ENCODE data around the gene KATNB1. TPM values are rescaled to one million over a fixed set of nuclear protein-coding genes. Genes with fewer than 3 reads are reported as not detected.
"Not testable (repeated sequence)": the region's sequence is repeated elsewhere in the genome, so short reads cannot be mapped to it uniquely, and the experiment has no call there.

KATNB1 gene
- total RNA-seq, 1 donor from 2014 or later, result 8.7 TPM

DNA sequence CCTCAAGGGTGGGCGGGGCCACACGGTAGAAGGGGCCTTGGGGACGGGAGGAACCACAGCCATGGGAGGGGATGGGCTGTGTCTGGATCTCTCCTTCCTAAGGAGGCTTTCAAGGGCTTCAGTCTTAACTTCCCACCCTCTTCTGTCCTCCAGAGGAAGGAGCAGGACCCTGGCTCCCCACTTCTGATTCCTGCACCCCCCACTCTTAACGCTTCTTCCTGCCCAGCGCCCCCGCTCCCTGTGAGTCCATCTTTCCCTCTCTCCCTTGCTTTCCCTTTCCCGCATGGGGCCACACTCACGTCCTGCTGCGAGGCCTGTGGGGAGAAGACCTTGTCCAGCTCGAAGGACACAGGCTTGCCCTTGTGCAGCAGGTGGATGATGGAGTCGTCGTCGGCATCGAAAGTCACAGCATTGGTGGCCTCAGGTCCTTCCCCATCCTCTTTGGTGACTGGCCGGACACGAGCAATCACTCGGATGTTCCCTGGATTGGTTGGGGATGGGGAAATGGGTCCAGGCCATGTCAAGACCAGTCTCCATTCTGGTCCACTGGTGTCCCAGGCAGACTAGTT is 29.7 kb downstream of the KATNB1 start:
- ATAC-seq (no peak), DNase-seq (ENCODE audit: low spot score) (no peak)

DNA sequence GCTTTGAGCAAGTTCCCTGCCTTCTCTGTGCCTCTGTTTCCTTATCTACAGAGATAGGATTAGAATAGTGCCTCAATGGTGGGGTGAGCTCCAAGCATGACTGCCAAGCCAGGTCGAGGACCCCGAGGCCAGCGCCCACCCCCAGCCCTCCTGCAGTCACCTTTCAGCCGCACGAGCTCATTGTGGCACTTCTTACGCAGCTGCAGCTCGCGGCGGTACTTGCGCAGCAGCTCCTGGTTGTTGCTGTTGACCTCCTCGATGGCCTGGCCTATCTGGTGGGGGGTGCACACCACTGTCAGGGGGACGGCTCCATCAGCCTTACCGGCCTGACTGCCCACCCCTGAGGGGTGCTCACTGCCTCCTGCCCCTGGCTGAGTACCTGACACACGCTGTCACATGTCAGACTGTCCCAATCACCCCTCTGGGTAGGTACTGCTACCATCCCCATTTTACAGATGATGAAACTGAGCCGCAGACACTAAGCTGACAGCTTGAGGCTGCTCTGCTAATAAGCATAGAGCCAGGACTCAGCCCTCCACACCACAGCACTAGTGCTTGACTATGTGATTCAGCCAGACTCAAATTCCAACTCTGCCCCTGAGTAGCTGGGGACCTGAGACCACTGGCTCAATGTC is 31.3 kb downstream of the KATNB1 start:
- no peak for ATAC-seq
- no peak for DNase-seq (ENCODE audit: low spot score)

DNA sequence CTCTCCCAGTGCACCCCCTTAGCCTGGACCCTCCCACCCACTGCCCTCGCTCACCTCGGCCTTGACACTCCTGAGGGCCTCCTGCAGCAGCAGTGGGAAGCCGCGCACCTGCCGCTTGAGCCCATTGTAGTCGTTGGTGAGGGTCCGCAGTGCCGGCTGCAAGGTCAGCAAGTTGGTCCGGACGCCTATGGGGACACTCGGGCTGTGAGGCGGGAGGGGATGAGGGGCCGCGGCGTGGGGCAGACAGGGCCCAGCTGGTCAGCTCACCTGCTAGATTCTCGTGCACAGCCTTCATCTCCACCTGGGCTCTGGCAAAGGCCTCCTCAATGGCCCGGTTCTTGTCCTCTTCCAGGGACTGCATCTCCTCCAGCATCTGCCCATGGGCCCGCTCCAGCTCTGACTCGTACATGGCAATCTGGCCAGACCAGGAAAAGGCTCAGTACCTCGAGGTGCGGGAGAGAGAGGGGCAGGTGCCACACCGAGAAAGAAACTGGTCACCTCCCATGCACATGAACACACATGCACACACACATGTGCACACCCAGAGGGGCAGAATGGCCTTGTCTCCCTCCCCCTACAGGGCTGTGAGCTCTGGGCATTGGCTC is 34.1 kb downstream of the KATNB1 start:
- ATAC-seq (no peak), DNase-seq (ENCODE audit: low spot score) (no peak)

DNA sequence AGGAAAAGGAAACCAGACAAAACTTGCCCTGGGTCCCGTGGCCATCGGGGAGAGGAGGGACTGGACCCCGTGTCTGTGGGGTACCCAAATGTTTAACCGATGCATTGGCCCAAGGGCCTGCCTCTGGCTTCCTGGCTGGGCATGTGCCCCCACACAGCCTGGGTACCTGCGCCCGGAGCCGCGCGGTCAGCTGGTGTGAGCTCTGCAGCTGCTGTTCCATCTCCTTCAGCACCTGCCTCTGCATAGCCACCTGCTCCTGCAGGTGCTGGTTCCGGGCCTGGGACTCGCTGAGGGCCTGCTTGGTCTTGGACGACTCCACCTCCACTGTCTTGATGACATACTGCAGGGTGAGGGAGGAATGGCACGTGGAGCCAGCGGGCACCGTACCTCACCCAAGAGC is 34.8 kb downstream of the KATNB1 start:
- DNase-seq (ENCODE audit: low spot score) (no peak), ATAC-seq (no peak)

DNA sequence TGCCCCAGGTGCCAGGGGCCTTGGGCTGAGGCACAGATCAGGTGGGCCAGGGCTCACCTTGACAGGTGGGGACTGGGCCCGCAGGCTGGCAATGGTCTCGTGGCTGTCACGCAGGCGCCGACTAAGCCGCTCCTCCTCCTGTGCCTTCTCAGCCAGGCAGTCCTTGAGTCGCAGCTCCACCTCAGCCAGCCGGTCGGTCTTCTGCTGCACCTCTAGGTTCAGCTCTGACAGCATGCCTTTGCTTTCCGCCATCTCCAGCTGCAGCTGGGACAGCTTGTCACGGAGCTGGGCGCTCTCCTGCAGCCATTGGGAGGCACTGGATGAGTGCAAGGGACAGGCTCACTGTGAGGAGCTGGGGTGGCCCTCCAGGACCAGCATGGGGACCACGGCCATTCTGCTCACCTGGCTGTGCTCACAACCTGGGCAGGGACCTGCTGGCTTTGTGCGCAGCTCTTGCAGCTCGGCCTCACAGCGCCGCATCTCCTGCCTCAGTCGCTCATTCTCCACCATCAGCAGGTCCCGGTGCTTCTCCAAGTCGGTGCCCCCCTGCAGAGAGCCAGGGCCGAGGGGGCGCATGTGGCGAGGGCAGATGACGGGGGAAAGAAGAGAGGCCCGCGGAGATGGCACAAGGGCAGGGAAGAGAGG is 35.7 kb downstream of the KATNB1 start:
- ATAC-seq (no peak), DNase-seq (ENCODE audit: low spot score) (no peak)

DNA sequence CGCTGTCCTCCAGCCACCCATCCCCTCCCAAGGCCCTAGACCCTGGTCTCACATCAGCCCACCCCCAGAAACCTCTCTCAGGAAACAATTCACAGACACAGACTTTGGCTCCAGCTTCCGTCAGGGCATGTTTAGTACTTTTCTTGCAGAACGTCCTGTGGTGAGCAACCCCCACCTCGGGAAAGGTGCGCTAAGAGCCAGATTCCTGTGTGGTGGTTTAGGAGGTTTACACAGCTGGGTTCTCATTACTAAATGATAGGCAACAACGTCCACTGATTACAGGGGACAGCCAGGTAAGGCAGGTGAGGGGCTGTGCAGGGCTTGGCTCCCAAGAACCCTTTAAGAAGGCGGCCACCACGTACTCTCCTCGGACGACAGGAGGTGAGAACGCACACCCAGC is 37.4 kb downstream of the KATNB1 start:
- ATAC-seq (no peak), DNase-seq (ENCODE audit: low spot score) (no peak)

DNA sequence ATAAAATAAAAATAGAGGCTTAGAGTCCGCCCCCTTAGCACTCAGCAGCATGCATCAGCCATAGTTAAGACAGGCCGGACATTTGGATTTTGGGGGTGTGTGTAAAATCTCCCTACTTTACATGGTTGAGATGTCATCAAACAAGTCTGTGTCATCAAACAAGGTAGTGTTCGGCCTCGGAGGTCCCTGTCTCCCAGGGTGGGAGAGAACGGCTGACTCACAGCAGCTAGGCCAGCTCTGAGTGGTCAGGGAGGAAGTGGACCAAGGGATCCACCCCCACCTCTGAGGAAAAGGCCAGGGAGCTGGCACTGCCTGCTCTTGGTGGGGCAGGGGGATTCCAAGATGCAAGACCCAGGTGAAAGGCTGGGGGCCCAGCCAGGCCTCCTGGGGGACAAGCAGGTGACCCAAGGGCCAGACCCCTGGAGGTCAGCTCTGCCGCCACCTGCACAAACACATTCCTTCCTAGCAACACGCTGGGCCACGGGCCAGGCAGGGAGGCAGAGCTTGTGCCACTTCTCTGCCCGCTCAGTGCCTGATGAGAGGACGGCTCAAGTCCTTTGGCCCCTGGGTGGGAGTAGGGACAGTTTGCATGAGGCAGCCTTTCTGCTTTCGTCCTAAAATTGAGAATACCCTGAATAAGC is 38.2 kb downstream of the KATNB1 start:
- DNase-seq (ENCODE audit: low spot score) (no peak), ATAC-seq (no peak)

DNA sequence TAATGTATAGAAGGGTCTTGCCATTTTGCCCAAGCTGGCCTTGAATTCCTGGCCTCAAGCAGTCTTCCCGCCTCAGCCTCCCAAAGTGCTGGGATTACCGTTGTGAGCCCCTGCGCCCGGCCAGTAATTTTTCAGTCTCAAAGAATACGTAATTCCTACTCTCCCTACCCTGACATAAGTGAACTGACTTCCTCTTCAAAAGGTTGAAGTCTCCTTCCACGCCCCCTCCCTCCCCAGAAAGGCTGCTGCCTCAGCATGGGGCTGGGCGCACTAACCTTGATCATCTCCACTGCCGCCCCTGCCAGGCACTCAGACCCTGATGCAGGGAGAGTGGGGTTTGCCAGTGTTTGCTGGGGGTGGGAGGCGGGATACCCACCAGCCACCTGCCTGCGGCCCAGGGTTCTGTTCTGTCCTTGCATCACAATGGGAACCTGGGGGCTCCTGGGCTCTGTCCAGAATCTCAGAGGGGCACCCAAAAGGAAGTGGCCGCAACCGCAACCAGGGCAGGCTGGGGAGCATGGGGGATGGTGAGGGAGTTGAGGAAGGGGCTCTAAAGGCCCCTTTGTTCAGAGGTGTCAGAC is 39.2 kb downstream of the KATNB1 start:
- ATAC-seq (no peak), DNase-seq (ENCODE audit: low spot score) (no peak)

DNA sequence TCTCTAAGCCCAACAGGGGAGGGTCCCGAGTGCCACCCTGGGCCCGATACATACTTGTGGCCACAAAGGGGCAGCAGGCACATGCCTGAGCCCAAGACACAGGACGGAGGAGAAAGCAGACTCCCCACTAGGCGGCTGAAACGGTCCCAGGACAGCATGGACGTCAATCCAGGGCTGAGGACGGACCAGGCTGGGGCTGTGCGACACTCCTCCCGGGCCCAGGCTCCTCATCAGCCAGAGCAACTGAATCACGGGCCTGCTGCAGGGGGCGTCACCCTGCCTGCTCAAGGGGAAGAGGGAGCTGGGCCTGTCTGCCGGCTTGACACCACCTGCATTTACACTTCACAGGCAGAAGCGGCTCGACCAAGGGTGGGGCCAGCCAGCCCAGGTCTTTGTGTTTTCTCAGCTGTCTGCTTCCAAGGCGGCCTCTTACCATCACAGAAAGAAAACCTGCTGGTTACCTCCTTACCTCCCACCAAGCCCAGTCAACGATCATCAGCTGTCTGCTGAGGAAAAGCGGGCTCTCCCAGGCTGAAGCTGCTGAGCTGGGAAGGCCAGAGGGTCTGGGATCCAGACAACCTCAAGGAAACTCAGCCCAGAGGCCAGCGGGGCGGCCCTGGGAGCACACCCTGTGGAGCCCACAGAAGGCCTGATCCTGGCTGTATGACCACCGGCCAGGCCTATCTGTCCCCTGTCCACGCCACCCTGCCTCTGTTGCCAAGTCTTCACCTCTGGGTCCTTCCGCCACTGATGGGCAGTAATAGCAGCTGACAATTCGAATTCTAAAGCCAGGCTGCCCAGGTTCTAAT is 40.3 kb downstream of the KATNB1 start:
- ATAC-seq, result peak; percentile 37
- DNase-seq (ENCODE audit: low spot score), result no peak

DNA sequence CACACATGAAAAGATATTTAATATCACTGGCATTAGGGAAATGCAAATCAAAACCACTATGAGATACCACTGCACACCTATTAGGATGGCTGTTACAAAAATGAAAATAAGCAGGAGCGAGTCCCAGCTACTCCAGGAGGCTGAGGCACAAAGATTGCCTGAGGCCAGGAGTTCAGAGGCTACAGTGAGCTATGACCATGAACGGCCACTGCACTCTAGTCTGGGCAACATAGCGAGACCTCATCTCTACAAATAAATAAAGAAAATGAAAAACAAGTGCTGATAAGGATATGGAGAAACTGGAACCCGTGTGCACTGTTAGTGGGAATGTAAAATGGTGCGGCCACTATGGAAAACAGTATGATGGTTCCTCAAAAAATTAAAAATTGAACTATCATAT is 43.1 kb downstream of the KATNB1 start:
- DNase-seq (ENCODE audit: low spot score), result no peak
- no peak for ATAC-seq

DNA sequence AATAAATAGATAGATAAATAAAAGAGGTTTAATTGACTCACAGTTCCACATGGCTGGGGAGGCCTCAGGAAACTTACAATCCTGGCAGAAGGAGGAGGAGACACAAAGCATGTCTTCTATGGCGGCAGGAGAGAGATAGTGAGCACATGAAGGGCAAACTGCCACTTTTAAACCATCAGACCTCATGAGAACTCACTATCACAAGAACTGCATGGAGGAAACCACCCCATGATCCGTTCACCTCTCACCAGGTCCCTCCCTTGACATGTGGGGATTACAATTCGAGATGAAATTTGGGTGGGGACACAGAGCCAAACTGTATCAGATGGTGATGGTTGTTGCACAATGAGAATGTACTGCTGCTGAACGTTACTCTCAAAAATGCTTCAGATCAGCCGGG is 44.3 kb downstream of the KATNB1 start:
- not testable (repeated sequence) for ATAC-seq; DNase-seq (ENCODE audit: low spot score)

DNA sequence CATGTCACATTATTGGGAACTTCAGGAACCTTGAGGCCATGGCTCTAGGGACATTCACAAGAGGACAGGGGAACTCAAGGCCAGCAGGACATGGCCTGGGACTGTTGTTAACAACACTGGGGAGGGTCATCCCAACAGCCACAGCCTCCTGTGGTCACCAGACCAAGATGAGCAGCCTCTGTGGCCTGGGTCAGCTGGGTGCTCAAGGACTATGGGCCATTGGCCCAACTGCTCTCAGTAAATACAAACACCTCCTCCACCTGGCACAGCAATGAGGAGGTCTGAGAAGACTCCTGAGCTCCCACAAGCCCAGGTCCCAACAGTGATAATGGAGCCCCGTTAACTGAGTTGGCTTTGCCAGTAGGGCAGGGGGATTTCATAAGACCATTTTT is 45.8 kb downstream of the KATNB1 start:
- ATAC-seq (peak; percentile 16), DNase-seq (ENCODE audit: low spot score) (no peak)

DNA sequence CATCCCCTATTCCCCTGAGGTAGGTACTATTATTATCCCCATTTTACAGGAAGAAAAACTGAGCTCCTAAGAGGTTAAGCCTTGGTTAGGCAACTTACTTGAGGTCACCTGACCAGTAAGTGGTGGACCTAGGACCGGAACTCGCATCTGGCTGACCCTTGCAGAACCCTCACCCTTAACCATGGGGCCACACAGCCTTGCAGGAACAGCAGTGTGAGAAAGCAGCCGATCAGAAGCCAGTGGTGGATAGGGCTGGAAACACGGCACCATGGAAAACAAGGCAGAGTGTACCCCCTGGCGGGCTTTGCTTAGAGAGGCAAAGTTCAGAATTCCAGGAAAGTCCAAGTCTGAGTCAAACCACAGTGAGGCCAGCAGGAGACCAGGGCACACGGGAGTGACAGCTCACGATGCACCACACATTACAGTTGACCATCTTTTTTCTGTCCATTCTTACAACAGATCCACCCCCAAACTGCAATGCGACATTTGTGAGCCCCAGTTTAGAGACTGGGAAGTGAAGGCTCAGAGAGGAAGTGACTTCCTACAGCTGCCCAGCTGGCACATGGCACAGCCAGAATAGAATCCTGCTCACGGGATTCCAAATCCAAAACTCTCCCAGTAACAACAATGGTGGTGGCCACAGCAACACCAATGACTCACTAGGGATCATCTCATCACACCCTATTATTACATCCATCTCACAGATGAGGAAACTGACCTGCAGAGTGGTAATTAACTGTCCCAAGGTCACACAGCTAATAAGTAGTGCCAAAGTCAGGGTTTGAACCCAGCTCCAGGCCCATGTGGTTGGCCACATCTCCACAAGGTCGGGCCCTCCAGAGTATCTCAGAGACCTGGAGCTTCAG is 46.4 kb downstream of the KATNB1 start:
- ATAC-seq, result peak; percentile 38
- DNase-seq (ENCODE audit: low spot score), result no peak

DNA sequence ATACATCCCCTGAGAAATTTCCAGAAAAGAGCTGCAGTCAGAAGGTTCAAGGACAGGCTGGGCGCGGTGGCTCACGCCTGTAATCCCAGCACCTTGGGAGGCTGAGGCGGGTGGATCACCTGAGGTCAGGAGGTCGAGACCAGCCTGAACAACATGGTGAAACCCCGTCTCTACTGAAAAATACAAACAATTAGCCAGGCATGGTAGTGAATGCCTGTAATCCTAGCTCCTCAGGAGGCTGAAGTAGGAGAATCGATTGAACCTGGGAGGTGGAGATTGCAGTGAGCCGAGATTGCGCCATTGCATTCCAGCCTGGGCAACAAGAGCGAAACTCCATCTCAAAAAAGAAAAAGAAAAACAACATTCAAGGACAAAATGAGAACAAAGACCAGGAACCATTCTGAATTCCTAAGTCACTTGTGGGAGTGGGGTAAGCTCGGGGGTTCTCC is 47.1 kb downstream of the KATNB1 start:
- not testable (repeated sequence) for DNase-seq (ENCODE audit: low spot score)
- peak; percentile 60 for ATAC-seq

DNA sequence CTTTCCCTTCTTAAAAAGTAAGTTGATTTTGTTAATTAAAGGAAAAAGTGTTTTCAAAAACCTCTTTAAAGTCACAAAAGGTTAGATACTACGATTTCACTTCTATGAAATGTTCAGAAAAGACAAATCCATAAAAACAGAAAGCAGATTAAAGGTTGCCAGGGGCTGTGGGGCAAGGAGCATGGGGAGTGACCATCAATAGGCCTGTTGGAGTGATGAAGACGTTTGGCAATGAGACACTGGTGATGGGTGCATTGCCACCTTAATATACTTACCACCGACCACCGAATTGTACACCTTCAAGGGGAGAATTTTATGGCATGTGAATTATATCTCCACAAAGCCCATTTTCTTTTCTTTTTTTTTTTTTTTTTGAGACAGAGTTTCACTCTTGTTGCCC is 47.5 kb downstream of the KATNB1 start:
- DNase-seq (ENCODE audit: low spot score) (no peak), ATAC-seq (no peak)

DNA sequence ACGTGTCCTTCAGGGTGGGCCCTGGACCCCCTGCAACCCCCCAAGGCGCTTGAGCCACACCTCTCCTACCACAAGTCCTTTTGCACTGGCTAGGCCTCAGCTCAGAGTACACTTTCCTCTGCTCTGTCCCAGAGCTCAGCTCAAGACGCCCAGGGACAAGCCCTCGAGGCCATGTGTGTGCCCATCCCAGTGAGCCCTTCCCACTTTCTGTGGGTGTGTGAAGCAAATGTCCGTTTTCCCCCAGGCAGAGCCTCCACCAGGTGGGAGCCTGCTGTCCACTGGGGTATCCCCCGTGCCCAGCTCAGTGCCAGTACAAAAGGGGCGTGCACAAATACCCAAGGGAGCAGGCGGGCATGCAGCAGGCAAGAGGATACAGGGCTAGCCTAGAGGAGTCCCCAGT is 48.3 kb downstream of the KATNB1 start:
- no peak for ATAC-seq
- DNase-seq (ENCODE audit: low spot score), result no peak

DNA sequence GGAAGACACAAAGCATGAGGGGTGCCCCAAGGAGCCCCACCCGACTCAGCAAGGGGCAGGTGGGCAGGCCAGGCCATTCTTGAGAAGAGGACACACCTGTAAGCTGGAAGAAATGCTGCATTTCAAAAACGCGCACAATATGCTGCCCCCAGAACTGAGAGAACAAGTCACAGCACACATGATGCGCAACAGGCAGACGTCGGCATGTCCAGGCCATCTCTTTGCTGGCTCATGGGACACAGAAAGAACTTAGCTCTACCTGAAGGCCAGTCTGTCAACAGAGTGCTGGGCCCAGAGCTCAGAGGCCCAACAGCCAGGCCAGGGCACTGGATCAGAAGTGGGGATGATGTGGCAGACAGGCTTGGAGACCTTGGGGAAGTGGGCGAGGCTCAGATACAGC is 48.8 kb downstream of the KATNB1 start:
- no peak for DNase-seq (ENCODE audit: low spot score)
- no peak for ATAC-seq

DNA sequence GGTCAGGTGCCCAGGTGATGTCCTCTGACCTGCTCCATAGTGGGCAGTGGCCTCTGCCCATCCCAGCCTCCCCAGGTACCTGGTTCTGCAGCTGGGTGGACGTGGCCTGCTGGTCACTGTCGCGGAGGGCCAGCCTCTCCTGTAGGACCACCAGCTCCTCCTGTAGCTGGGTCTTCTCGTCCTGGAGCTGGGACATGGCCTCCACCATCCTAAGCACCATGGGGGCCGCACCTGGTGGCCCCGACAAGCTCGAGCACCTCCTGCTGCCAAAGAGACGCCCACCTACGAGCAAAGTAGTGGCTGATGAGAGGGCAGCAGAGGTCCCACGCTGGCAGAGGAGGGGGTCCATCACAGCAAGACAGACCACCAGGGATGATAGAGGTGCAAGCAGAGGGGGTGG is 49.8 kb downstream of the KATNB1 start:
- DNase-seq (ENCODE audit: low spot score), result no peak
- ATAC-seq, result no peak

DNA sequence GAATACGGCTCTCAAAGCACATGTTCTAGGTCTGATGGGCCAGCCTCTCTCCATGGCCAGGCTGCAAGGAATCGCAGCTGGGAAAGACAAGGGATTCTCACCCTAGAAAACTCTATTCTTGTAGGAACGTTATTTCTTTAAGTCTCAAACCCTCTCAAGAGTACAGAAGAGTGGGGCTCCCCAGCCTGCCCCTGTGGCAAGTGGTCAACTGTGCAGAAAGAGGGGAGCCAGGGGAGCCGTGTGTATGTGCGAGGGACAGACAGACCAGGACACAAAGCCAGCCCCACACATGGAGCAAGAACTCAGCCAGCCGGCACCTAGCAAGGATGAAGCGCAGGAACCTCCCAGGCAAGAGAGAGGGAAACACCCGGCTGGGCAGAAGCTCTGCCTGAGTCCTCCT is 50.4 kb downstream of the KATNB1 start:
- DNase-seq (ENCODE audit: low spot score) (no peak), ATAC-seq (no peak)
